Trophoblast cell (in vitro differentiated cells and primary cell): Measurements from ENCODE around the gene TPR.
"Not testable (repeated sequence)": the region's sequence is repeated elsewhere in the genome, so short reads cannot be mapped to it uniquely, and the experiment has no call there.

Experiments
- DNase-seq, 2 donors: peaks; one replicate each; pipeline ENCODE4 v3.0.0-alpha.2; 2016
- H2AFZ ChIP-seq: 2 replicates; pipeline ENCODE4 v1.6.1; 2013; ENCODE audit warnings: low read length, moderate library complexity, mild to moderate bottlenecking; ENCODE audit not compliant: insufficient read depth, poor library complexity
- H2AK5ac ChIP-seq: 2 replicates; pipeline ENCODE4 v1.6.1; 2013; ENCODE audit warnings: mild to moderate bottlenecking, low read length
- H2BK120ac ChIP-seq: 2 replicates; pipeline ENCODE4 v1.6.1; 2013; ENCODE audit warnings: low read length, mild to moderate bottlenecking, moderate library complexity; ENCODE audit not compliant: insufficient read depth, poor library complexity
- H2BK12ac ChIP-seq: 2 replicates; pipeline ENCODE4 v1.6.1; 2013; ENCODE audit warnings: mild to moderate bottlenecking, low read length, moderate library complexity
- H2BK5ac ChIP-seq: 2 replicates; pipeline ENCODE4 v1.6.1; 2013; ENCODE audit warnings: low read length, low read depth, moderate library complexity, mild to moderate bottlenecking; ENCODE audit not compliant: poor library complexity
- H3K14ac ChIP-seq: 2 replicates; pipeline ENCODE4 v1.6.1; 2013; ENCODE audit warnings: mild to moderate bottlenecking, low read length
- H3K18ac ChIP-seq: 2 replicates; pipeline ENCODE4 v1.6.1; 2013; ENCODE audit warnings: mild to moderate bottlenecking, low read length
- H3K23ac ChIP-seq: 2 replicates; pipeline ENCODE4 v1.6.1; 2013; ENCODE audit warnings: low read length
- H3K27ac ChIP-seq: 2 replicates; pipeline ENCODE4 v1.5.1; 2013; ENCODE audit warnings: low read depth, mild to moderate bottlenecking, inconsistent platforms, low read length, moderate library complexity
- H3K27me3 ChIP-seq: 2 replicates; pipeline ENCODE4 v1.6.1; 2013; ENCODE audit warnings: inconsistent platforms, mild to moderate bottlenecking, low read length, moderate library complexity; ENCODE audit not compliant: insufficient read depth
- H3K36me3 ChIP-seq, 2 experiments: 1 replicate in 1 of 2; 2 replicates in 1 of 2; pipeline ENCODE4 v1.6.1; 2013; ENCODE audit warnings: low read length in 2 of 2, mild to moderate bottlenecking in 2 of 2, moderate library complexity in 1 of 2; ENCODE audit not compliant: insufficient read depth in 2 of 2, control insufficient read depth in 1 of 2
- H3K4ac ChIP-seq: 2 replicates; pipeline ENCODE4 v1.6.1; 2013; ENCODE audit warnings: low read depth, mild to moderate bottlenecking, low read length, moderate library complexity
- H3K4me1 ChIP-seq, 2 experiments: 1 replicate in 1 of 2; 2 replicates in 1 of 2; pipeline ENCODE4 v1.6.1; 2013; ENCODE audit warnings: low read length in 2 of 2, mild to moderate bottlenecking in 2 of 2, moderate library complexity in 1 of 2; ENCODE audit not compliant: insufficient read depth in 2 of 2, control insufficient read depth in 1 of 2
- H3K4me2 ChIP-seq: 2 replicates; pipeline ENCODE4 v1.6.1; 2013; ENCODE audit warnings: inconsistent platforms, mild to moderate bottlenecking, low read length, moderate library complexity
- H3K4me3 ChIP-seq: 2 replicates; pipeline ENCODE4 v1.5.1; 2013; ENCODE audit warnings: mild to moderate bottlenecking, low read depth, low read length, inconsistent platforms
- H3K79me1 ChIP-seq: one replicate; pipeline ENCODE4 v1.6.1; 2013; ENCODE audit warnings: low read length
- H3K79me2 ChIP-seq: 2 replicates; pipeline ENCODE4 v1.6.1; 2013; ENCODE audit warnings: low read length, mild to moderate bottlenecking; ENCODE audit not compliant: control insufficient read depth, insufficient read depth, poor library complexity
- H3K9ac ChIP-seq: 2 replicates; pipeline ENCODE4 v1.6.1; 2013; ENCODE audit warnings: mild to moderate bottlenecking, low read length
- H3K9me3 ChIP-seq: 2 replicates; pipeline ENCODE4 v1.6.1; 2013; ENCODE audit warnings: low read depth, mild to moderate bottlenecking, control low read depth, inconsistent platforms, low read length; ENCODE audit not compliant: insufficient read depth
- H4K12ac ChIP-seq: 2 replicates; pipeline ENCODE4 v1.6.1; 2013; ENCODE audit warnings: low read depth, mild to moderate bottlenecking, low read length, moderate library complexity
- H4K8ac ChIP-seq: 2 replicates; pipeline ENCODE4 v1.6.1; 2013; ENCODE audit warnings: low read depth, mild to moderate bottlenecking, low read length, moderate library complexity
- H4K91ac ChIP-seq: one replicate; pipeline ENCODE4 v1.6.1; 2013; ENCODE audit warnings: low read depth, mild to moderate bottlenecking, low read length, moderate library complexity
- WGBS: extraction: QIAGEN DNeasy Blood & Tissue Kit; methylation state at CpG from one replicate; pipeline ENCODE4 v1.1.7; 2013; ENCODE audit warnings: missing lambda C conversion rate; ENCODE audit not compliant: insufficient read length, insufficient coverage; ENCODE audit errors: extremely low coverage; 5-methylcytosine and 5-hydroxymethylcytosine counted together

TPR gene

GRCh38 chr1:186404454-186405051 is 29.5 kb upstream of the TPR start:
- Histone ChIP-seq H2BK120ac (no peak overlapping the region), H3K18ac (no peak overlapping the region), H3K4me3 (no peak overlapping the region), H2BK12ac (no peak overlapping the region), H4K8ac (no peak overlapping the region), H3K27ac (no peak overlapping the region), H4K91ac (no peak overlapping the region), H3K9me3 (no peaks in the 10 kb centered on the region), H2BK5ac (no peak overlapping the region), H3K4ac (no peak overlapping the region), H3K36me3 (peaks cover 7 to 8% of the 10 kb centered on the region in 2 experiments), H3K79me2 (no peaks in the 10 kb centered on the region), H3K23ac (no peak overlapping the region), H3K14ac (no peak overlapping the region), H3K79me1 (no peaks in the 10 kb centered on the region), H3K4me1 (no peaks in the 10 kb centered on the region), H4K12ac (no peak overlapping the region), H2AFZ (no peak overlapping the region), H3K27me3 (no peaks in the 10 kb centered on the region), H2AK5ac (no peak overlapping the region), H3K4me2 (no peak overlapping the region), H3K9ac (no peak overlapping the region)
- WGBS, result no CpG with 5 or more reads among the region's 5 CpGs
- peak in 1 of 2 donors; percentile 71 for DNase-seq

DNA sequence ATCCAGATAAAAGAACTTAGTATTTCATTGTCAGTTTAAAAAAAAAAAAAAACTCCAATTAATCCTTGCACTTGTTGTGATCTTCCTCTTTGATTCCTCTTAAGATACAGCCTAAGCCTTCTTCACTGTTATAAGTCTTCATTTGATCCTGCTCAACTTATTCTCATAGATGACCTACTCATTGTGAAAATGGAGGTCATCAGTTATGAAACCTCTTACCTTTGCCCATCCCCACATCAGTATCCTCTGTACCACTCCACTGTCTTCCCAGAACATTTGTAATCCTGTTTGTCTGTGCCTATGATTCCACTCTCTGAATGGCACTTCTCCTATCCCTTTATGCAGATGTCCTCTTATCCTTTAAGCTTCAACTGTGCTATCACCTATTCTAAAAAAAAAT is 28.6 kb upstream of the TPR start:
- Histone ChIP-seq H4K8ac (no peak overlapping the region), H3K79me1 (no peaks in the 10 kb centered on the region), H3K23ac (no peak overlapping the region), H2BK120ac (no peak overlapping the region), H3K36me3 (peaks cover 8 to 10% of the 10 kb centered on the region in 2 experiments), H3K79me2 (no peaks in the 10 kb centered on the region), H3K9me3 (no peaks in the 10 kb centered on the region), H3K4me2 (no peak overlapping the region), H3K9ac (no peak overlapping the region), H2BK12ac (no peak overlapping the region), H3K4ac (no peak overlapping the region), H4K91ac (no peak overlapping the region), H2AFZ (no peak overlapping the region), H3K27ac (no peak overlapping the region), H3K4me3 (no peak overlapping the region), H3K14ac (no peak overlapping the region), H4K12ac (no peak overlapping the region), H3K4me1 (no peaks in the 10 kb centered on the region), H2BK5ac (no peak overlapping the region), H3K27me3 (no peaks in the 10 kb centered on the region), H2AK5ac (no peak overlapping the region), H3K18ac (no peak overlapping the region)
- no peak for DNase-seq

GRCh38 chr1:186401446-186401845 is 26.4 kb upstream of the TPR start:
- not testable (repeated sequence) for DNase-seq

DNA sequence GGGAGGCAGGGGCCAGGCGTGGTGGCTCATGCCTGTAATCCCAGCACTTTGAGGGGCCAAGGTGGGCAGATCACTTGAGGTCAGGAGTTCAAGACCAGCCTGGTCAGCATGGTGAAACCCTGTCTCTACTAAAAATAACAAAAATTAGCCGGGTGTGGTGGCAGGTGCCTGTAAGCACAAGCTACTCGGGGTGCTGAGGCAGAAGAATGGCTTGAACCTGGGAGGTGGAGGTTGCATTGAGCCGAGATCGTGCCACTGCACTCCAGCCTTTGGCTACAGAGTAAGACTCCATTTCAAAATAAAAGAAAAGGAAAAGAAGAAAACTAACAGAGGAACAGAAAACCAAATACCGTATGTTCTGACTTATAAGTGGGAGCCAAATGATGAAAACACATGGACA is 17.7 kb upstream of the TPR start:
- no CpG with 5 or more reads among the region's 6 CpGs for WGBS
- DNase-seq, H3K18ac ChIP-seq, H4K12ac ChIP-seq, H3K27ac ChIP-seq, H3K14ac ChIP-seq, H2BK120ac ChIP-seq, H3K9me3 ChIP-seq, H3K4me3 ChIP-seq, H4K8ac ChIP-seq, H3K4me2 ChIP-seq, H2BK12ac ChIP-seq, H2BK5ac ChIP-seq, H4K91ac ChIP-seq, H3K9ac ChIP-seq, H3K79me2 ChIP-seq, H3K23ac ChIP-seq, H3K27me3 ChIP-seq, H3K4ac ChIP-seq, H3K4me1 ChIP-seq, H2AK5ac ChIP-seq, H2AFZ ChIP-seq, H3K79me1 ChIP-seq: not testable (repeated sequence)
- H3K36me3 ChIP-seq, result peaks cover 10 to 21% of the 10 kb centered on the region in 2 experiments

More at GRCh38 chr1:186401446-186401845, 26.4 kb upstream of the TPR start:
- H2BK5ac ChIP-seq, H3K27ac ChIP-seq, H3K79me1 ChIP-seq, H2AFZ ChIP-seq, H2BK12ac ChIP-seq, H3K18ac ChIP-seq, H4K91ac ChIP-seq, H3K9ac ChIP-seq, H3K9me3 ChIP-seq, H2BK120ac ChIP-seq, H4K8ac ChIP-seq, H3K14ac ChIP-seq, H3K23ac ChIP-seq, H3K27me3 ChIP-seq, H3K4me1 ChIP-seq, H3K79me2 ChIP-seq, H4K12ac ChIP-seq, H2AK5ac ChIP-seq, H3K4me2 ChIP-seq, H3K4ac ChIP-seq, H3K4me3 ChIP-seq: not testable (repeated sequence)
- WGBS, result no CpG with 5 or more reads among the region's 2 CpGs
- H3K36me3 ChIP-seq, result peaks cover 8 to 13% of the 10 kb centered on the region in 2 experiments
